Nephron progenitor cell (in vitro differentiated cells): ENCODE data around the gene SLC1A1.

Source experiments
- DNase-seq: peaks from one replicate; pipeline ENCODE4 v3.0.0; 2021
- H3K27ac Mint-ChIP-seq: 2 replicates; pipeline ENCODE4 v1.8.0; 2021; ENCODE audit warnings: mild to moderate bottlenecking, moderate library complexity, mixed read lengths
- H3K27me3 Mint-ChIP-seq: 2 replicates; pipeline ENCODE4 v1.8.0; 2021; ENCODE audit warnings: mild to moderate bottlenecking, low read depth, mixed read lengths; ENCODE audit not compliant: poor library complexity
- H3K36me3 Mint-ChIP-seq: 2 replicates; pipeline ENCODE4 v1.8.0; 2021; ENCODE audit warnings: low read depth, mixed read lengths
- H3K4me1 Mint-ChIP-seq: 2 replicates; pipeline ENCODE4 v1.8.0; 2021; ENCODE audit warnings: mixed read lengths
- H3K4me3 Mint-ChIP-seq: 2 replicates; pipeline ENCODE4 v1.8.0; 2021; ENCODE audit warnings: mild to moderate bottlenecking, moderate library complexity, mixed read lengths
- H3K9me3 Mint-ChIP-seq: 2 replicates; pipeline ENCODE4 v1.8.0; 2021; ENCODE audit warnings: mild to moderate bottlenecking, moderate library complexity, mixed read lengths
- TF ChIP-seq, protein P1 (sequence below): fragments of 200-600 bp; sonication (generic); IDR thresholded peaks from 2 replicates; pipeline ENCODE4 v1.5.0; 2021; ENCODE audit warnings: antibody characterized with exemption

The SLC1A1 gene

DNA sequence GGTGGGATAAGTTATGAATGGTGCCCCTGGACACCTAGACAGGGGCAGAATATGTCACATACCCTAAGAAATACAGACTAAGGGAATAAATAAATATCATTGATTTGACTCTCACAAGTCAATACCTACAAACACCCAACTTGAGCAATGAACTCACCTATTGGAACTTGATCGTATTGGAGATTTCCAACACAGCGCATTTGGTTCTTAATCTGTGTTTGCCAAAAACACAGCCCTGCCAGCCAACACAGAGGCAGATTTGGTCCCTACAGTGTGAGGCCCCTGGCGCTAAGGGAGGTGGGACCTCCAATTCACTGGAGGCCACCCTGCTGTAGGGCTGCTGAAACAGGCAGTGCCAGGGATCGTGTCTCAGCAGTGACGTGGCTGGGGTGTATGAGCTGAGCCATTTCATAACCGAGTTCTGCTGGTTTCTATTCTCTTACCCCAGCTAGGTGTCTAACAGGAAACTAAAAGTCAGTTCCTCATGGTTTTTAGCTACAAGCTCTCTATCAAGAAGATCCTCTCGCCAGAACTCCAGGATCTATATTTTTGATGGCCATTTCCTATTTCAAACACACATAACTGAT, 84.5 kb downstream of the SLC1A1 start:
- no peak overlapping the region for H3K27ac Mint-ChIP-seq
- TF ChIP-seq, protein P1, sequence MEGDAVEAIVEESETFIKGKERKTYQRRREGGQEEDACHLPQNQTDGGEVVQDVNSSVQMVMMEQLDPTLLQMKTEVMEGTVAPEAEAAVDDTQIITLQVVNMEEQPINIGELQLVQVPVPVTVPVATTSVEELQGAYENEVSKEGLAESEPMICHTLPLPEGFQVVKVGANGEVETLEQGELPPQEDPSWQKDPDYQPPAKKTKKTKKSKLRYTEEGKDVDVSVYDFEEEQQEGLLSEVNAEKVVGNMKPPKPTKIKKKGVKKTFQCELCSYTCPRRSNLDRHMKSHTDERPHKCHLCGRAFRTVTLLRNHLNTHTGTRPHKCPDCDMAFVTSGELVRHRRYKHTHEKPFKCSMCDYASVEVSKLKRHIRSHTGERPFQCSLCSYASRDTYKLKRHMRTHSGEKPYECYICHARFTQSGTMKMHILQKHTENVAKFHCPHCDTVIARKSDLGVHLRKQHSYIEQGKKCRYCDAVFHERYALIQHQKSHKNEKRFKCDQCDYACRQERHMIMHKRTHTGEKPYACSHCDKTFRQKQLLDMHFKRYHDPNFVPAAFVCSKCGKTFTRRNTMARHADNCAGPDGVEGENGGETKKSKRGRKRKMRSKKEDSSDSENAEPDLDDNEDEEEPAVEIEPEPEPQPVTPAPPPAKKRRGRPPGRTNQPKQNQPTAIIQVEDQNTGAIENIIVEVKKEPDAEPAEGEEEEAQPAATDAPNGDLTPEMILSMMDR: no peak
- no peak overlapping the region for H3K4me3 Mint-ChIP-seq
- no peaks in the 10 kb centered on the region for H3K36me3 Mint-ChIP-seq
- peaks cover 6% of the 10 kb centered on the region for H3K4me1 Mint-ChIP-seq
- H3K27me3 Mint-ChIP-seq: no peaks in the 10 kb centered on the region
- DNase-seq: no peak
- H3K9me3 Mint-ChIP-seq: no peaks in the 10 kb centered on the region

DNA sequence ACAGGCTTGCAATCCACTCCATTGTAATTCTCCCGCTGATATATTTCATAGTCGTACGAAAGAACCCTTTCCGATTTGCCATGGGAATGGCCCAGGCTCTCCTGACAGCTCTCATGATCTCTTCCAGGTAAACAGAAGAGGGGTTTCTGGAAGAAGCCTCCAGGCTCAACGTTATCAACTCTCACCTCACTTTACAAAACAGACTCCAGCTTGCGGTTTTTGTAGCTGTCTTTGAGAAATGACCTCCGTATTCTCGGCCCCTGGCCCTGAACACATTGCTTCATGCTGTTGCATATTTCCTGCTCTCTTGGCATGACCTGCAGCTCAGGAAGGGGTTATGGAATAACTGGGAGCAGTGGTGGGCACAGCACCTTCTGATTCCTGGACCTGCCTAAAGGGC, 85.7 kb downstream of the SLC1A1 start:
- no peak overlapping the region for H3K27ac Mint-ChIP-seq
- H3K27me3 Mint-ChIP-seq: no peaks in the 10 kb centered on the region
- no peaks in the 10 kb centered on the region for H3K36me3 Mint-ChIP-seq

DNA sequence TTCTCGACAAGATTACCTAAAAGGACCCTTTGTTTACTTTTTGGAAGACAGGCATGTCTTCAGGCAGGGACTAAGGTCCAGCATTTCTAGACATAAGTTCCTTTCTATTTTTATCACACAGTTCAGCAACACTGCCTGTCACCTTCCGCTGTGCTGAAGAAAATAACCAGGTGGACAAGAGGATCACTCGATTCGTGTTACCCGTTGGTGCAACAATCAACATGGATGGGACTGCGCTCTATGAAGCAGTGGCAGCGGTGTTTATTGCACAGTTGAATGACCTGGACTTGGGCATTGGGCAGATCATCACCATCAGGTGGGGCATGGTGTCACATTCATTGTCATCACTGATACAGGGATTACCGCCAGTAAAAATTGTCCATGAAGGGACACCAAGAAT, 86.2 kb downstream of the SLC1A1 start:
- TF ChIP-seq, protein P1: no peak
- Mint-ChIP-seq H3K27ac (no peak overlapping the region), H3K4me3 (no peak overlapping the region), H3K27me3 (no peaks in the 10 kb centered on the region), H3K36me3 (no peaks in the 10 kb centered on the region), H3K9me3 (no peaks in the 10 kb centered on the region), H3K4me1 (peaks cover 6% of the 10 kb centered on the region)
- no peak for DNase-seq

More for the DNA sequence above, 85.7 kb downstream of the SLC1A1 start:
- Mint-ChIP-seq H3K4me3 (no peak overlapping the region), H3K4me1 (peaks cover 6% of the 10 kb centered on the region), H3K9me3 (no peaks in the 10 kb centered on the region)
- TF ChIP-seq, protein P1: no peak
- no peak for DNase-seq

DNA sequence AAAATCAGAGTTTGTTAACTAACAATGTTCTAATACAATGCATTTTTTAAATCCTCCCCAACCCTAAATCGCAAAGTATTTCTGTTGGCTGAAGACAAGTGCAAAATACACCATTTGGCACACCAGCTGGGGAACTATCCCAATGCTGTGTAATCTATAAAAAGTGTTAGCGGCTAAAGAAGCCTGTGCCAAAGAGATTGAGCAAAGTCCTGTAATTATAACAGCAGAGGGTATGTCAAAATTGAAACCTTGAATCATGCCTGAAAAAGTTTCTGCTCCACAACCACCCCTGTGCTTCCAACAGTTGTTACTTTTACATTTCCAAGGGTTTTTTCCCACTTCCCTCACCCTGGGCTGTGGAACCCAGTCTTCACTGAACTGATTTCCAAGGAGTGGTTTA, 88.7 kb downstream of the SLC1A1 start:
- Mint-ChIP-seq H3K4me3 (no peak overlapping the region), H3K36me3 (no peaks in the 10 kb centered on the region), H3K9me3 (no peaks in the 10 kb centered on the region), H3K4me1 (peaks cover 2% of the 10 kb centered on the region), H3K27me3 (peaks cover 3% of the 10 kb centered on the region), H3K27ac (no peak overlapping the region)
- TF ChIP-seq, protein P1: no peak
- DNase-seq: no peak

DNA sequence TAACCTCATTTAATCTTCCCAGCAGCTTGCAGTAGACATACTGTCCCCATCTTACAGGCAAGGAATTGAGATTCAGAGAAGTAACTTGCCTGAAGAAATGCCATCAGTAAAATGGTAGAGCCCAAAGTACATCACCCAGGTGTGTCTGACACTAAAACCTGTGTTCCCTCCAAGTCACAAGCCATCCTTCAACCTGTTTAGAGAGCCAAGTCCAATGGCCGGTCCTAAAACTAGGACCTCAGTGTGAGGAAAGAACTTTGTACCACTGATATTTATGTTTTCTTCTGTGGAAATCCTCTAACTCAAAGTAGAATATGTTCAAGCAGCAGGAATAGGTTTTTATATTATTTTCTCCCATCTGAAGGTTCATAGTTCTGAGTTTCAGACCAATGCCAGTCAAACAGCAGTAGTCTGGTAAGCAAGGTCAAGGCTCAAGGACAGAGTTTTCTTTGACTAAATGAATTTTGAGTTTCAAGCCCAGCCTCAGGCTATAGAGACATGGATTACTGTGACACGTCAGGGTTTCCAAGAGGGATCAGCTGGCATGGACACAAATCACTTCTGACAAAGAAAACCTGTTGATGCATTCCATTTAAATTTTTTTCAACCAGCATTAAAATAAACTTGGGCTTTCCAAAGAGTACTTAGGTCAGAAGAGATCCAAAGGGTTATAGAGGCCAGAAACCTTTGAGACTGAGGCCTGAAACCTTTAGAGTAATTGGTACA, 90.9 kb downstream of the SLC1A1 start:
- TF ChIP-seq, protein P1: no peak
- Mint-ChIP-seq H3K4me3 (no peak overlapping the region), H3K27me3 (peaks cover 8% of the 10 kb centered on the region), H3K27ac (no peak overlapping the region), H3K4me1 (no peaks in the 10 kb centered on the region), H3K9me3 (no peaks in the 10 kb centered on the region), H3K36me3 (no peaks in the 10 kb centered on the region)
- DNase-seq: no peak
